HL-60 (cell line): ENCODE results near the gene FAM83C.

Experiments
- DNase-seq, 2 experiments: peaks; one replicate each; pipeline ENCODE4 v3.0.0-alpha.2; 2010 to 2020; ENCODE audit warnings: low read depth in 1 of 2, low spot score in 1 of 2
- H3K27ac ChIP-seq: fragments of 250-450 bp; sonication (Bioruptor Pico); replicated peaks from 2 replicates; pipeline ENCODE4 v1.5.1; 2020; ENCODE audit warnings: mild to moderate bottlenecking, moderate library complexity
- H3K27me3 ChIP-seq: fragments of 250-450 bp; sonication (Bioruptor Pico); 2 replicates; pipeline ENCODE4 v1.5.1; 2021; ENCODE audit warnings: mild to moderate bottlenecking, moderate library complexity; ENCODE audit not compliant: insufficient read depth, poor library complexity, severe bottlenecking
- H3K4me3 ChIP-seq: replicated peaks from 2 replicates; pipeline ENCODE4 v1.5.1; 2011; ENCODE audit warnings: mild to moderate bottlenecking, control low read depth, low read length; ENCODE audit not compliant: insufficient read depth
- GABPA ChIP-seq: IDR thresholded peaks from 2 replicates; pipeline ENCODE4 v1.6.1; 2012; ENCODE audit warnings: low read depth
- POLR2AphosphoS5 ChIP-seq: IDR thresholded peaks from 2 replicates; pipeline ENCODE4 v1.6.1; 2012; ENCODE audit warnings: low read depth
- REST ChIP-seq: IDR thresholded peaks from 2 replicates; pipeline ENCODE4 v1.6.1; 2012; ENCODE audit warnings: low read depth; ENCODE audit not compliant: insufficient replicate concordance
- SPI1 ChIP-seq: IDR thresholded peaks from 2 replicates; pipeline ENCODE4 v1.6.1; 2012; ENCODE audit warnings: low read depth, mild to moderate bottlenecking, borderline replicate concordance
- TF ChIP-seq, protein P1 (sequence below): IDR thresholded peaks from one replicate; pipeline ENCODE4 v1.5.1; 2011; ENCODE audit warnings: low read length, control low read depth, inconsistent platforms; ENCODE audit not compliant: insufficient read depth

Gene FAM83C

DNA sequence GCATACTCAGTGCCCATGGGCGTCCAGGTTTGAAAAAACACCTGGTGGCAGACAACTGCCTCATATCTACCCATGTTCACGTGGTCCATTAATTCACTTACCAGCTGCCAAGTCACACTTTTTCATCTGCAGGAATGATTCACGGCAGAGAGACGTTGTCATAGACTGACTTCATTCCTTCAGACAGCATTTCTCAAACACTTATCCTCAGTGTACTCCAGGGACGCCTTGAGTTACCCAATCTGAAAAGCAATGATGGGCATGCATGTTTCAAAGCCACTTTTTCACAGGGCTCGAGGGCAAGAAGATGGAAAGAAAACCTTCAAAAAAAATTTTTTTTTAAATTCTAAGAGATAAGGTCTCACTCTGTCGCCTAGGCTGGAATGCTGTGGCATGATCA, 20.3 kb downstream of the FAM83C start:
- no peak for DNase-seq
- no peak overlapping the region for H3K4me3 ChIP-seq
- H3K27me3 ChIP-seq: no peaks in the 10 kb centered on the region
- TF ChIP-seq POLR2AphosphoS5 (no peak), REST (no peak), SPI1 (no peak), GABPA (no peak)
- TF ChIP-seq, protein P1, sequence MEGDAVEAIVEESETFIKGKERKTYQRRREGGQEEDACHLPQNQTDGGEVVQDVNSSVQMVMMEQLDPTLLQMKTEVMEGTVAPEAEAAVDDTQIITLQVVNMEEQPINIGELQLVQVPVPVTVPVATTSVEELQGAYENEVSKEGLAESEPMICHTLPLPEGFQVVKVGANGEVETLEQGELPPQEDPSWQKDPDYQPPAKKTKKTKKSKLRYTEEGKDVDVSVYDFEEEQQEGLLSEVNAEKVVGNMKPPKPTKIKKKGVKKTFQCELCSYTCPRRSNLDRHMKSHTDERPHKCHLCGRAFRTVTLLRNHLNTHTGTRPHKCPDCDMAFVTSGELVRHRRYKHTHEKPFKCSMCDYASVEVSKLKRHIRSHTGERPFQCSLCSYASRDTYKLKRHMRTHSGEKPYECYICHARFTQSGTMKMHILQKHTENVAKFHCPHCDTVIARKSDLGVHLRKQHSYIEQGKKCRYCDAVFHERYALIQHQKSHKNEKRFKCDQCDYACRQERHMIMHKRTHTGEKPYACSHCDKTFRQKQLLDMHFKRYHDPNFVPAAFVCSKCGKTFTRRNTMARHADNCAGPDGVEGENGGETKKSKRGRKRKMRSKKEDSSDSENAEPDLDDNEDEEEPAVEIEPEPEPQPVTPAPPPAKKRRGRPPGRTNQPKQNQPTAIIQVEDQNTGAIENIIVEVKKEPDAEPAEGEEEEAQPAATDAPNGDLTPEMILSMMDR: no peak
- no peak overlapping the region for H3K27ac ChIP-seq

- DNase-seq: no peak
- no peaks in the 10 kb centered on the region for H3K27me3 ChIP-seq
- H3K27ac ChIP-seq: no peak overlapping the region
- H3K4me3 ChIP-seq: no peak overlapping the region
- TF ChIP-seq GABPA (no peak), POLR2AphosphoS5 (no peak), REST (no peak), SPI1 (no peak)
- TF ChIP-seq, protein P1: no peak
Measured at GRCh38 chr20:35271073-35271882, 20.9 kb downstream of the FAM83C start.

DNA sequence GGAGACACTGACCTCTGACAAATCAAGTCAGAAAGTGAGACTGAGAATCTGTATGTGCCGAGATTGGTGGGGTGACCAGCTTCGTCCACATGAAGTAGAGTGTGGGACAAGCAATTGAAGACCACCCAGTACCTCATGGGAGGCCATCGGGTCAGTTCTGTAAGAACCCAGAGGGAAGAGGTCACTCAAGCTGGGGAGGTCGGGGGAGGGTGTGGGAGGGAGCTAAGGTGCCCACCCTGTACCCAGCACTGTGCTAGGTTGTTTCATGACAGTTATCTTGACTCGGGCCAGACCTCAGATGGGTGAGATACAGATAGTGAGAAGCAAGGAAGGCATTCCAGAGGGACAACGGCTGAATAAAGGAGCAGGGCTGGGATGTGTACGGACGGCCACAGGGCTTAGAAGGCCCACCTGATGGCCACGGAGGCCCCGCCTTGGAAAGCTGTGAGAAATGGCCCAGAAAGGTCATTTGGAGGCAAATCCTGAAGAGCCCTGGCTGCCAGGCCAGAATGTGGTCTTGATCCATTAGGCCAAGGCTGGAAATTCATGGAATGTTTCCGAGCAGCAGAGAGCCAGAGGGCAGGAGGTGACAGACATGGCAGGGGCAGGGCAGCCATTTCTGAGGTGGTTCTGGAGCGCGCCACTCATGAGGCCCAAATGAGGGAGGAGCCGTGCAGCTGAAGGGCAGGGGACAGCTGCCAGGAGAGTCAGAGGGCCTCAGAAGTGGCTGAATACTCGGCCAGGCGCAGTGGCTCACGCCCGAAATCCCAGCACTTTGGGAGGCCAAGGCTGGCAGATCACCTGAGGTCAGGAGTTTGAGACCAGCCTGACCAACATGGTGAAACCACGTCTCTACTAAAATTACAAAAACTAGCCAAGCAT, 22.0 kb downstream of the FAM83C start:
- H3K4me3 ChIP-seq: no peak overlapping the region
- DNase-seq: no peak
- no peak overlapping the region for H3K27ac ChIP-seq
- H3K27me3 ChIP-seq: no peaks in the 10 kb centered on the region
- TF ChIP-seq SPI1 (no peak), GABPA (no peak), POLR2AphosphoS5 (no peak), REST (no peak)
- TF ChIP-seq, protein P1: no peak
